Mesenchymal stem cell (in vitro differentiated cells and primary cell): ENCODE data around the gene ARHGAP4.

Source experiments
- DNase-seq: peaks from one replicate; pipeline ENCODE4 v3.0.0-alpha.2; 2013
- H2AFZ ChIP-seq: one replicate; pipeline ENCODE4 v1.6.1; 2013; ENCODE audit warnings: low read depth, mild to moderate bottlenecking, control low read depth, inconsistent platforms, low read length, moderate library complexity
- H2AK5ac ChIP-seq: 2 replicates; pipeline ENCODE4 v1.6.1; 2013; ENCODE audit warnings: low read length, moderate library complexity, mild to moderate bottlenecking, inconsistent platforms; ENCODE audit not compliant: severe bottlenecking
- H2BK120ac ChIP-seq: one replicate; pipeline ENCODE4 v1.6.1; 2013; ENCODE audit warnings: low read depth, mild to moderate bottlenecking, inconsistent platforms, low read length, moderate library complexity
- H2BK12ac ChIP-seq, 2 experiments: one replicate each; pipeline ENCODE4 v1.6.1; 2013; ENCODE audit warnings: inconsistent platforms in 2 of 2, low read length in 2 of 2, mild to moderate bottlenecking in 2 of 2, moderate library complexity in 2 of 2, control low read depth in 1 of 2
- H2BK15ac ChIP-seq: one replicate; pipeline ENCODE4 v1.6.1; 2013; ENCODE audit warnings: mild to moderate bottlenecking, low read depth, inconsistent platforms; ENCODE audit not compliant: poor library complexity, severe bottlenecking
- H2BK5ac ChIP-seq: 2 replicates; pipeline ENCODE4 v1.6.1; 2013; ENCODE audit warnings: low read depth, mild to moderate bottlenecking, low read length, control low read depth, inconsistent platforms; ENCODE audit not compliant: poor library complexity, severe bottlenecking
- H3K14ac ChIP-seq, 2 experiments: one replicate each; pipeline ENCODE4 v1.6.1; 2013; ENCODE audit warnings: inconsistent platforms in 2 of 2, low read length in 2 of 2, control low read depth in 1 of 2, mild to moderate bottlenecking in 1 of 2, moderate library complexity in 1 of 2
- H3K18ac ChIP-seq, 2 experiments: one replicate each; pipeline ENCODE4 v1.6.1; 2013; ENCODE audit warnings: inconsistent platforms in 2 of 2, low read length in 2 of 2, control low read depth in 1 of 2, low read depth in 1 of 2, mild to moderate bottlenecking in 1 of 2
- H3K23ac ChIP-seq, 2 experiments: one replicate each; pipeline ENCODE4 v1.6.1; 2013; ENCODE audit warnings: inconsistent platforms in 2 of 2, low read length in 2 of 2, mild to moderate bottlenecking in 2 of 2, moderate library complexity in 2 of 2, control low read depth in 1 of 2
- H3K27ac ChIP-seq: 2 replicates; pipeline ENCODE4 v1.5.1; 2013; ENCODE audit warnings: mild to moderate bottlenecking, moderate library complexity, low read length, control low read depth, inconsistent platforms; ENCODE audit not compliant: poor library complexity, severe bottlenecking
- H3K27me3 ChIP-seq, 2 experiments: 2 replicates each; pipeline versions ENCODE4 v1.6.1 to v1.7.0; 2013; ENCODE audit warnings: low read length in 2 of 2, mild to moderate bottlenecking in 2 of 2, moderate library complexity in 2 of 2, control low read depth in 1 of 2, inconsistent platforms in 1 of 2; ENCODE audit not compliant: control insufficient read depth in 1 of 2, insufficient read depth in 1 of 2
- H3K36me3 ChIP-seq, 2 experiments: 2 replicates each; pipeline versions ENCODE4 v1.6.1 to v1.7.0; 2013; ENCODE audit warnings: low read length in 2 of 2, control low read depth in 1 of 2, inconsistent platforms in 1 of 2, low read depth in 1 of 2, mild to moderate bottlenecking in 1 of 2; ENCODE audit not compliant: insufficient read depth in 2 of 2, control insufficient read depth in 1 of 2
- H3K4ac ChIP-seq, 2 experiments: one replicate each; pipeline ENCODE4 v1.6.1; 2013; ENCODE audit warnings: inconsistent platforms in 2 of 2, low read length in 2 of 2, mild to moderate bottlenecking in 2 of 2, moderate library complexity in 2 of 2, control low read depth in 1 of 2, low read depth in 1 of 2
- H3K4me1 ChIP-seq: 2 replicates; pipeline ENCODE4 v1.6.1; 2013; ENCODE audit warnings: low read depth, low read length, control low read depth; ENCODE audit not compliant: control insufficient read depth, insufficient read depth
- H3K4me2 ChIP-seq: 2 replicates; pipeline ENCODE4 v1.6.1; 2013; ENCODE audit warnings: low read length, mild to moderate bottlenecking, inconsistent platforms; ENCODE audit not compliant: poor library complexity, severe bottlenecking
- H3K4me3 ChIP-seq, 2 experiments: 2 replicates each; pipeline versions ENCODE4 v1.5.1 to v1.7.0; 2013; ENCODE audit warnings: low read length in 2 of 2, mild to moderate bottlenecking in 2 of 2, control low read depth in 1 of 2, low read depth in 1 of 2; ENCODE audit not compliant: insufficient read depth in 1 of 2
- H3K79me1 ChIP-seq: replicated peaks from 2 replicates; pipeline ENCODE4 v1.6.1; 2013; ENCODE audit warnings: mild to moderate bottlenecking, control low read depth, low read length, inconsistent platforms; ENCODE audit not compliant: poor library complexity, severe bottlenecking
- H3K9ac ChIP-seq: 2 replicates; pipeline ENCODE4 v1.7.0; 2013; ENCODE audit warnings: mild to moderate bottlenecking, low read length, moderate library complexity
- H3K9me3 ChIP-seq: 2 replicates; pipeline ENCODE4 v1.7.0; 2013; ENCODE audit warnings: mild to moderate bottlenecking, low read length; ENCODE audit not compliant: control insufficient read depth
- H4K8ac ChIP-seq: one replicate; pipeline ENCODE4 v1.6.1; 2013; ENCODE audit warnings: inconsistent platforms, mild to moderate bottlenecking, low read length, moderate library complexity
- H4K91ac ChIP-seq: one replicate; pipeline ENCODE4 v1.6.1; 2013; ENCODE audit warnings: mild to moderate bottlenecking, low read length, inconsistent platforms
- WGBS: methylation state at CpG from one replicate; pipeline ENCODE4 v1.1.7; 2013; ENCODE audit warnings: mixed read lengths; 5-methylcytosine and 5-hydroxymethylcytosine counted together

ARHGAP4 gene

DNA sequence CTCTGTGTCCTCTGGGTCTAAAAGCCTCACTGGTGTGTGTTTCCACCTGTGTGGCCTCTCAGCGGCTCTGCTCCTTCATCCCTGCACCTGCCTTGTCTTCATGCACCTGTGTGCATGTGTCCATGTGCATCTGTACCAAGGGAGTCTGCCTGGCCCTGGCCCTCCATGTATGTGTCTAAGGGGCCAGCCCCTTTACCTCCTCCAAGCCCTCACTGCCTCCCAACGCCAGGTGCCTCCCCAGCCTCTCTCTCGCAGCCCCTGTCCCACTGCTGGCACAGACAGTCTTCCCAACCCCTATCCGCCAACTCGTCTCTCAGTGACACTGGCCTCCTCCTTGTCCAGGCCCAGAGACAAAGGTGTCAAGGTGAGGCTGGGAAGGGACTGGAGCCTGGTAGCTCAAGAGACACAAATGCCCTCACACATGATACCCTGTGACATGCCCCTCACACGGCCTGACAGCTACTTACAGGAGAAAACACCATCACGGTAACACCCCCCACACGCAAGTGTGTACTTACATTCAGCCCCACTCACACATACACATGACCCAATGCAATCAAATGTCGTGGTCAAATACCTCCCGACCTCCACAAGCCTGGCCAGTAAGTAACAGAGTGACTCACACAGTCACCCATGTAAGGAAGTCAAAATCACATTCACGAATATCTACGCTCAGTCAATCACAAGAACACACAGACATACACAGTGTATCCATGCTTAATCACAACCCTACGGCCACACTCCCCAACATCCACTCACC, 51.5 kb downstream of the ARHGAP4 start:
- no peak overlapping the region for H4K91ac ChIP-seq
- DNase-seq, result no peak
- peaks cover 25% of the 10 kb centered on the region for H3K4me1 ChIP-seq
- H4K8ac ChIP-seq, result no peak overlapping the region
- 78% methylated on average over 11 of the region's 13 CpGs for WGBS
- H3K36me3 ChIP-seq, result peaks cover 0 to 41% of the 10 kb centered on the region in 2 experiments
- H3K27ac ChIP-seq, result no peak overlapping the region
- no peak overlapping the region for H3K14ac ChIP-seq
- H2BK5ac ChIP-seq, result no peak overlapping the region
- H2AFZ ChIP-seq, result no peak overlapping the region
- no peak overlapping the region for H3K4ac ChIP-seq
- H3K23ac ChIP-seq, result no peak overlapping the region
- no peak overlapping the region for H3K18ac ChIP-seq
- no peak overlapping the region for H3K9ac ChIP-seq
- H2AK5ac ChIP-seq, result no peak overlapping the region
- H3K9me3 ChIP-seq, result no peaks in the 10 kb centered on the region
- H2BK15ac ChIP-seq, result no peak overlapping the region
- no peak overlapping the region for H2BK120ac ChIP-seq
- H3K79me1 ChIP-seq, result no peaks in the 10 kb centered on the region
- peaks cover 0 to 72% of the 10 kb centered on the region in 2 experiments for H3K27me3 ChIP-seq
- no peak overlapping the region for H2BK12ac ChIP-seq
- H3K4me3 ChIP-seq, result no peak overlapping the region
- H3K4me2 ChIP-seq, result no peak overlapping the region

DNA sequence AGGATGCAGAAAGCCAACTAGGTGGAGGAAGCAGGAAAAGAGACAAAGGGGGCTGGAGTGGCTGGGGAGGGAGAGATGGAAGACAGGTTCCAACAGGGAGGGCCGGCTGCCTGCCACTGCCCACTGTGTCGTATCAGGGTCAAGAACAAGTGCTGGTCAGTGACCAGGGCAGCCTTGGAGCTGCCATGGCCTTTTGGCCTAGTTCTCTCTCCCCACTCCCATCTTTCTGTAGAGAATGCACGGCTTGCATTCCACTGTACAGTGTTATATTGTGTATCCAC, 52.0 kb downstream of the ARHGAP4 start:
- H3K4me1 ChIP-seq, result peaks cover 20% of the 10 kb centered on the region
- H3K36me3 ChIP-seq, result peaks cover 0 to 47% of the 10 kb centered on the region in 2 experiments
- H3K4me2 ChIP-seq, result no peak overlapping the region
- no peak overlapping the region for H2BK12ac ChIP-seq
- H3K9ac ChIP-seq, result no peak overlapping the region
- no peak overlapping the region for H3K4ac ChIP-seq
- H3K27me3 ChIP-seq, result peaks cover 0 to 72% of the 10 kb centered on the region in 2 experiments
- WGBS, result 44% methylated on average over 3 of the region's 3 CpGs
- H2AK5ac ChIP-seq, result no peak overlapping the region
- no peak overlapping the region for H4K91ac ChIP-seq
- H3K4me3 ChIP-seq, result no peak overlapping the region
- H2AFZ ChIP-seq, result no peak overlapping the region
- no peaks in the 10 kb centered on the region for H3K9me3 ChIP-seq
- DNase-seq, result no peak
- no peak overlapping the region for H3K18ac ChIP-seq
- H3K27ac ChIP-seq, result no peak overlapping the region
- H4K8ac ChIP-seq, result no peak overlapping the region
- no peak overlapping the region for H3K23ac ChIP-seq
- H3K79me1 ChIP-seq, result no peaks in the 10 kb centered on the region
- H2BK5ac ChIP-seq, result no peak overlapping the region
- no peak overlapping the region for H2BK15ac ChIP-seq
- no peak overlapping the region for H2BK120ac ChIP-seq
- no peak overlapping the region for H3K14ac ChIP-seq

DNA sequence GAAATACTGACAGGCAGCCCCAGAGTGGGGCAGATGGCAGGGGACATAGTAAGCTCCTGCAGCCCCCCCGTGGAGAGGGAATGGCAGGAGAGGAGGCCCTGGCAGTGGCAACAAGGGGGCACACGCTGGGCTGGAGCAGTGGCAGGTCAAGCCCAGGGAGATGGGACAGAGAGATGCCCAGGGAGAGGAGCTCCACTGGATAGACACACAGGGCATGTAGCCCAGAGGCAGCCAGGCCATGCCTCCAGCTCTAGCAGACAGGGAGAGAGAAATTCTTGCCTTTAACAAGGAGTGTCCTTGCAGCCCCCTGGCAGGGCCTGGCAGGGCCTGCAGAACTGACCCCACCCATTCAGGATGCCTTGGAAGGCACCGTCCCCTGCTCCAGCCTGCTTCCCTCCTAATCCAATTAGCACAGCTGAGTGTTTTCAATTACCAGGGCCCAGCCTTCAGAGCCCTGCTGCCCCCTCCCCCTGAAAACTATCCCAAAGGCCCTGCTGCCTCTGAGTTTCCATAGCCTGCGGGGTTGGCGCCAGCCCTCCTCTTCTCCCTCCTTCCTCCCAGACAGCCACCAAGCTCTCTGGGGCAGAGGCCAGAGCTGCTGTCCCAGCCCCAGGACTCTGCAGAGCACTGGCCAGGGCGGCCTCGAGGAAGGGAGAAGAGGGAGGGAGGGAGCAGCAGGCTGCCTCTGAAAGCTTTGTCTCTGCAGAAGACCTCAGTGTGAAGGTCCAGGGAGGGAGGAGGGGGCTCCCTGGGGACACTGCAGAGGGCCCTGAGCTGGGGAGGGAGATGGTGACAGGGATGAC, 52.6 kb downstream of the ARHGAP4 start:
- Histone ChIP-seq H3K14ac (no peak overlapping the region), H3K9me3 (no peaks in the 10 kb centered on the region), H2BK5ac (no peak overlapping the region), H3K4me1 (peaks cover 15% of the 10 kb centered on the region), H3K9ac (no peak overlapping the region), H4K91ac (no peak overlapping the region), H4K8ac (no peak overlapping the region), H3K36me3 (peaks cover 0 to 52% of the 10 kb centered on the region in 2 experiments), H2AK5ac (no peak overlapping the region), H2AFZ (no peak overlapping the region), H2BK120ac (no peak overlapping the region), H3K23ac (no peak overlapping the region), H3K18ac (no peak overlapping the region), H3K4me2 (no peak overlapping the region), H2BK15ac (no peak overlapping the region), H3K27me3 (peaks cover 0 to 72% of the 10 kb centered on the region in 2 experiments), H3K4me3 (no peak overlapping the region), H3K79me1 (no peaks in the 10 kb centered on the region), H3K4ac (no peak overlapping the region), H3K27ac (no peak overlapping the region), H2BK12ac (no peak overlapping the region)
- no peak for DNase-seq
- WGBS, result 29% methylated on average over 4 of the region's 7 CpGs
